Measurements from ENCODE around the gene EXD2. TPM values are rescaled to one million over a fixed set of nuclear protein-coding genes. Genes with fewer than 3 reads are reported as not detected.

The EXD2 gene
- total and polyA plus RNA-seq, 8 donors, result 3.4 to 25.4 (median 9.4) TPM

DNA sequence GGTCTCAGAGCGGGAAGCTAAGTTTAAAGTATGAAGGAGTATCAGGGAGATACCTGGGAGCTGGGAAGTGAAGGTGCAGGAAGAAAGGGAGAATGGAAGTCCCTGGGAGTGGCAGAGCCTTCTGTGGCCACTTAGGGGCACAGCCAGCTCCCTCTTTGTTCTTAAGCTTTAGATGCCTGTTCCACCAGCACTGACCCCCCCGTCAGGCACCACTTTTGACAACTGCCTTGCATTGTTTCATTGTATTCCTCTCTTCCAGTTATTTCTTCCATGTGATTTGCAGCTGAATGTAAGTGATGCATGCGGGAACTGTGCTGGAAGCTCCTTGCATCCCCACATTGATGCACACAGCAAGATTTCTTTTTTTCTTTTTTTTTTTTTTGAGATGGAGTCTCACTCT is 71.2 kb downstream of the EXD2 start:
- H3K27ac ChIP-seq, result peak overlapping the region in 1 of 5 donors; percentile 65

DNA sequence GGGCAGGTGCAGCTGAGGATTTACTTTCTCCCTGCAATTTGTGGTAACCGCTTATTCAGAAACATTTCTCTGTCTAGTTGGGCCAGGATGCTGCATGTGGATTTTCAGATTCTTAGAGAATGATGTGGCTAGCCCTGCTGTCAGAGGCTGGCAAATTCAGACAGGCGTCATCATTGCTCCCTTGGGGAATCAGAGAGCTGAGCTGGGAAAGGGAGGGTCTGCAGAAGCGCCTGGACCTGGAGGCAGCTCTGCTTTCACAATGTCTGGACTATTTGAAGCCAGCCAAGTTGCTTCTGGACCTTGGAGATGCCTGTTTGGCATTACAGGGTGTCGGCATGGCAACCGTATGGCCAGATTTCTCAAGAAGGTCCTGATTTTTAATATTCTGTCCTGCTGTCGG is 72.1 kb downstream of the EXD2 start:
- intact Hi-C loops (cut with DNase I; ENCODE audit: low total_unique reads), result no loop called here
- Histone ChIP-seq H3K4me1 (peaks cover 27 to 34% (median 32%) of the 10 kb centered on the region in 4 donors), H3K4me3 (no peak overlapping the region), H3K9me3 (no peaks in the 10 kb centered on the region), H3K27ac (peak overlapping the region in 2 of 5 donors; percentile 38 to 39), H3K27me3 (peaks cover 9 to 74% (median 43%) of the 10 kb centered on the region in 3 donors), H3K36me3 (no peaks in the 10 kb centered on the region)
- TF ChIP-seq EP300 (IDR thresholded peaks at IDR 0.05), result no peak
- no peak for TF ChIP-seq POLR2AphosphoS5 (IDR thresholded peaks at IDR 0.05)
- TF ChIP-seq, protein P1, sequence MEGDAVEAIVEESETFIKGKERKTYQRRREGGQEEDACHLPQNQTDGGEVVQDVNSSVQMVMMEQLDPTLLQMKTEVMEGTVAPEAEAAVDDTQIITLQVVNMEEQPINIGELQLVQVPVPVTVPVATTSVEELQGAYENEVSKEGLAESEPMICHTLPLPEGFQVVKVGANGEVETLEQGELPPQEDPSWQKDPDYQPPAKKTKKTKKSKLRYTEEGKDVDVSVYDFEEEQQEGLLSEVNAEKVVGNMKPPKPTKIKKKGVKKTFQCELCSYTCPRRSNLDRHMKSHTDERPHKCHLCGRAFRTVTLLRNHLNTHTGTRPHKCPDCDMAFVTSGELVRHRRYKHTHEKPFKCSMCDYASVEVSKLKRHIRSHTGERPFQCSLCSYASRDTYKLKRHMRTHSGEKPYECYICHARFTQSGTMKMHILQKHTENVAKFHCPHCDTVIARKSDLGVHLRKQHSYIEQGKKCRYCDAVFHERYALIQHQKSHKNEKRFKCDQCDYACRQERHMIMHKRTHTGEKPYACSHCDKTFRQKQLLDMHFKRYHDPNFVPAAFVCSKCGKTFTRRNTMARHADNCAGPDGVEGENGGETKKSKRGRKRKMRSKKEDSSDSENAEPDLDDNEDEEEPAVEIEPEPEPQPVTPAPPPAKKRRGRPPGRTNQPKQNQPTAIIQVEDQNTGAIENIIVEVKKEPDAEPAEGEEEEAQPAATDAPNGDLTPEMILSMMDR (IDR thresholded peaks at IDR 0.05), result no peak
- no peak for TF ChIP-seq POLR2A (IDR thresholded peaks at IDR 0.05)
- 75 to 82% (median 81%) methylated on average over 6 of the region's 6 CpGs for WGBS, 5 donors
- peak in 1 of 2 donors; percentile 52 for DNase-seq

More for the DNA sequence above, 71.2 kb downstream of the EXD2 start:
- DNase-seq, result no peak
- intact Hi-C loops (cut with DNase I; ENCODE audit: low total_unique reads), result no loop called here
- H3K9me3 ChIP-seq, result no peaks in the 10 kb centered on the region
- WGBS, 5 donors, result 75 to 79% (median 77%) methylated on average over 3 of the region's 3 CpGs
- no peaks in the 10 kb centered on the region for H3K36me3 ChIP-seq
- H3K4me1 ChIP-seq, result peaks cover 27 to 34% (median 32%) of the 10 kb centered on the region in 4 donors
- TF ChIP-seq, protein P1 (IDR thresholded peaks at IDR 0.05), result no peak
- TF ChIP-seq POLR2A (IDR thresholded peaks at IDR 0.05), result no peak
- TF ChIP-seq POLR2AphosphoS5 (IDR thresholded peaks at IDR 0.05), result no peak
- TF ChIP-seq EP300 (IDR thresholded peaks at IDR 0.05), result no peak
- H3K4me3 ChIP-seq, result no peak overlapping the region
- peaks cover 9 to 82% (median 51%) of the 10 kb centered on the region in 3 donors for H3K27me3 ChIP-seq

DNA sequence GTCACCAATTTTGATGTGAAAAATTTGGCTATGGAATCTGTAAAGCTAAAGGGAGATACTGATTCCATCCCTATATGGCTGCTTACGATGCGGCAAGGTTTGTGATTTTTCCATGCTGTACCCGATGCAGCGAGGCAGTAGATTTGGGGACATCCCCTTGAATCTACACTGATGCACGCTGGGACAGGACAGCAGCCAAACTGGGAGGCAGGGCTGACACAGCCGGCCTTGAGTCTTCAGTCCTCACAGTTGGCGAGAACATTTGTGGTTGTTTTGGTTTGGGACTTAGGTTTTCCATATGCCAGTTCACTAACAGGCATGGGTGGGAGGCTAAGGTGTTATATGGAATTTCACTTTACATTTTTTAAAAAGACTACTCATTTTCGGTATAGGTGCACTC is 72.5 kb downstream of the EXD2 start:
- no peak for DNase-seq
- WGBS, 5 donors, result 74 to 82% (median 79%) methylated on average over 8 of the region's 8 CpGs
- H3K4me1 ChIP-seq, result peaks cover 27 to 34% (median 31%) of the 10 kb centered on the region in 4 donors
- TF ChIP-seq POLR2AphosphoS5 (IDR thresholded peaks at IDR 0.05), result no peak
- TF ChIP-seq EP300 (IDR thresholded peaks at IDR 0.05), result no peak
- TF ChIP-seq POLR2A (IDR thresholded peaks at IDR 0.05), result no peak
- TF ChIP-seq, protein P1 (IDR thresholded peaks at IDR 0.05), result no peak
- peaks cover 9 to 70% (median 39%) of the 10 kb centered on the region in 3 donors for H3K27me3 ChIP-seq
- H3K27ac ChIP-seq, result peak overlapping the region in 2 of 5 donors; percentile 38 to 39
- H3K9me3 ChIP-seq, result no peaks in the 10 kb centered on the region
- H3K36me3 ChIP-seq, result no peaks in the 10 kb centered on the region
- intact Hi-C loops (cut with DNase I; ENCODE audit: low total_unique reads), result no loop called here
- no peak overlapping the region for H3K4me3 ChIP-seq

DNA sequence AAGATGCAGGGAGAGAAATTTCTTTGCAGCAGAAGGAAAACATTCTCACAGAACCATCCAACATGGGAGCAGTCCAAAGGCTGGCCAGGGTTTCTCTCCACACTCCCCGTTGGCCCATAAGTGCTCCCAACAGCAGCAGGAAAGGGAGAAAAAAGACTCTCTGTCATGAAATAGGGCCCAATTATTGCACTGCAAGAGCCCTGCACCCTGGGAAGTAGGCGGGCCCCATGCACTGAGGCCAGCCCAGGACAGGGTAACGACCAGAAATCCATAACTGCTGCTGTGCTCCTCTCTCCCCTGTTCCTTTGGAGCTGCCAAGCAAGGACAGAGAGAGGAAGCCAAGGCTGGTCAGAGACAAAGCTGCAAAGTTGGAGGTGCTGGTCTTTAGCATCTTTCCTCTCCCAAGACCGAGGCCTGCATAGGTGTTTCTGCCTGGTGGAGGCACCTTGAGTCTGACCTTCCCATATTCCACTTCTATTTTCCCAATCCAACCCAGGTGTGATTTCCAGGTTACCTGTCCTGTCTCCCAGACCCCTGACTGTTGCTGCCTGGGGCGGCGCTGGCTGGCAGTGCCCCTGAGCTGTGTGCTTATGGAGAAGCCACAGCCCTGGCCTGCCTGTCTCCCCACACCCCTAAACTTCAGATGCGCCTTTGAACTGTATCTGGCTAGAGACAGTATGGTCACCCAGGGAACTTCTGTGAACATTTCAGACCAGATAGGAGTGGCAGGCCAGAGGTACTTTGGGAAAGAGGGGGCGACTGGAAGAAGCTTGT is 75.5 kb downstream of the EXD2 start:
- DNase-seq, result no peak
- H3K4me1 ChIP-seq, result peaks cover under 1 to 6% (median 2%) of the 10 kb centered on the region in 4 donors
- no peaks in the 10 kb centered on the region for H3K36me3 ChIP-seq
- H3K27ac ChIP-seq, result no peak overlapping the region
- WGBS, 5 donors, result 84 to 90% (median 88%) methylated on average over 8 of the region's 8 CpGs
- TF ChIP-seq EP300 (IDR thresholded peaks at IDR 0.05) (no peak), POLR2AphosphoS5 (IDR thresholded peaks at IDR 0.05) (no peak), POLR2A (IDR thresholded peaks at IDR 0.05) (no peak)
- TF ChIP-seq, protein P1 (IDR thresholded peaks at IDR 0.05), result no peak
- H3K9me3 ChIP-seq, result no peaks in the 10 kb centered on the region
- H3K27me3 ChIP-seq, result peaks cover 0 to 40% (median 9%) of the 10 kb centered on the region in 3 donors
- no peak overlapping the region for H3K4me3 ChIP-seq
- intact Hi-C loops (cut with DNase I; ENCODE audit: low total_unique reads), result no loop called here

Data from stomach (tissue), 9 donors.